GM21619 (cell line): ENCODE results near the gene ATP23.

ENCODE experiments used
- ATAC-seq: cut with Tn5 transposase; IDR thresholded peaks from one replicate; pipeline ENCODE4 v1.9.1; 2021; ENCODE audit not compliant: unreplicated experiment

ATP23 gene

DNA sequence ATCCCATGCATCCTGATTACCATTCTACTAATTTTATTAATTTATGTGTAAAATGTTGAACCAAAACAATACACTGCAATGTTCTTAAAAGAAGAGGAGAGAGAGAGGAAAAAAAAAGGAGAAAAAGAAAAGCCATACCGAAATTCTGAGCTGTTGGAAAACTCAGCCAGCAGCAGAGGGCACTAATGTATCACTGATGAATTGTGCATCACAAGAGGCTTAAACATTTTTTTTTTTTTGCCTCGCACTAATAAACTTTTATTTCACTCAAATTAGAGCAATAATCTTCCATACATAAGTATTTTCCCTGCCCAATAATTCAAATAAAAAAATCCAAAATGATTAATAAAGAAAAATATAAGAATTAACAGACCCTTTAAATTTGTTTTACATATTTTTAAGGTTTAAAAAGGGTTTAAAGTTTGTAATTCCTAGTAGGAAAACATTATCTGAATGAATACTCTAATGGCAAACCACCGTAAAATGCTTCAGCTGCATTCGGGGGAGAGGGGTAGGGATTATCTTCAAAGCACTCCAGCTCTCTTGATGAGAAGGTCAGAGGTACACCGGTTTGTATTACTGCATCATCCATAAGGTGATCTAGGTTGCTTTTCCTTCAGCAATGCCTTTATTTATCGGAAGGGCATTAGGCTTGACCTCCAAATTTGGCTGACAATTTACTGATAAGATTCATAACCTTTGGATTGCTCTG lies 41.9 kb downstream of the ATP23 start:
- ATAC-seq, result no peak

DNA sequence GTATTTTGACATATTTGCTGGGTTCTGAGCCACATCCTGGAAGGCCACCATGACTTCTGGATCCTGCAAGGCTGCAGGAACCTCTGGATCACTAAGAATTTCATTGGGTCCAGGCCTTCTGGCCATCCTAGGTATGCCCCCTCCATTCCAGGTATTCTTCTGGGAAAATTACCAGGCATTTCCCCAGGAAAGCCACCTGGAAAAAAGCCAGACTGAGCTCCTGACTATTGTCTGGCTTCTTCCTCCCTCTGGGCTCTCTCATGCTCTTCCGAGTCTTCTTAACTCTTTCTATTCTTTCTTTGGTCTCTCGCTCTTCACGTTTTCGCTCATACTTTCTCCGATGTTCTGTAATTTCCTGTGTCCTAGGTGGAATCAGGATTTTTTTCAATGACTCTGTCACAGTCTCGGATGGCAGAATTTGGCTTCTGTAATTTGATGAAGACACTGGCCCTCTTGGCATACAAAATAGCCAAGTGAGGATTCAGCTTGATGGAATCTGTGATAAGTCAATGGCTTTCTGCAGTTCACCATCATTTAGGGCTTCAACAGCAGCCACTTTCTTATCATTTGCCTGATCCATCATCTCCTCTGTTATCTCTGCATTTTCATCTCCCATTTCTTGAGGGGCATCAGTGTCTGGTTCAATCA lies 42.6 kb downstream of the ATP23 start:
- ATAC-seq, result no peak

DNA sequence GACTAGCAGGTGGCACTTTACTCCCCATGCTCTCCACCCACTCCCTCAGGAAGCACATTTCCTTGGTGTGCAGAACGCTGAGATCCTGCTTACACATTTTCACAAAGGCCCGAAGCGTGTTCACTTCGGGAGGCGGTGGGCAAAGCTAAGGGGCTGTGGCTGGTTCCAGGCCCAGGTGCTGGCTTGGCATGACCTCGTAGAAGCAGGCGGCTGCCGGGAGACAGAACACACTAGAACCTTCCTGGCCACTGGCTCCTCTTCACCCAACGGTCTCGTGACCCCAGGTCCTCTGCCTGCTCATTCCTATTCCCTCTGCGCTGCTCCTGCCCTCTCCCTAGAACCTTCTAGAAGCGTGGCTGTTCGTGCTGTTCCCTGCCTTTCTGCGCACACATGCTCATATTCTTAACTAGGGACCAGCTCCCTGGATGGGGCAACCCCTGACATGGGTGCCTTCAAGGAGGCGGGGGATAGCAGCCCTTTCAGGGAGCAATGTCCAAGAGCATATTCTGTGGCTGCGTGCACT lies 43.3 kb downstream of the ATP23 start:
- no peak for ATAC-seq

DNA sequence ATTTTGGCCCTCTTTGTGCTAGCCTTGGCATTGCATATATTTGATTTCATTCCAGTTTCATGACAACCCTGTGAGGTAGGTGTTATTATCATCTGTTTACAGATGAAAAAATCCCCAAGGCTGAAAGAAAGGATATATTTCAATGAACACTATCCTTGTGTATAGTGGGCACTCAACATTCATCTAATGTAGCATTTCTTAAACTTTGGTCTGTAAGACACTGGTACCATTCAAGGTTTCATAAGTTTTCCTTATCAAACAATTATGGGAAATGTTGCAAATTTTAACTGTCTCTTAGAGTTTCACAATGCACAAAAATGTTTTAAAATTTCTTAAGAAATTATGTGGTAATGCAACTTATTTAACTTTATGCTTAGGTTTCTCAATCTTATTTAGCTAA lies 44.3 kb downstream of the ATP23 start:
- ATAC-seq, result no peak

DNA sequence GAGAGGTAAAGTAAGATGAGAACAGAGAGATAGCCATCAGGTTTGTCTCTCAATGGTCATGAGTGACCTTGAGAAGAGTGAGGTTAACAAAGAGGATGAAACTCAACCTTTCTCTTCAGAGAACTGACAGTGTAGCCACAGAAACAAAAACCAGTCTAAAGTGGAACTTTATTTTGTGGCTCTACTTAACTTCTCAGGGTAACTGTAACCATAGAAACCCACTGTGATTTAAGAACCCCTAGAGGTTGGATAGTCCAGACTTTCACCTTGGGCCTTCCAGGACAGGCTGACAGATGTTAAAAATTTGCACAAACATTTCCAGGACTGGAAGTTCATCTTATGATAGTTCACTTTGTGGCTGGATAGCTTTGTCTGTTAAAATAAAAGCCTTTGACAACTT lies 48.5 kb downstream of the ATP23 start:
- no peak for ATAC-seq

DNA sequence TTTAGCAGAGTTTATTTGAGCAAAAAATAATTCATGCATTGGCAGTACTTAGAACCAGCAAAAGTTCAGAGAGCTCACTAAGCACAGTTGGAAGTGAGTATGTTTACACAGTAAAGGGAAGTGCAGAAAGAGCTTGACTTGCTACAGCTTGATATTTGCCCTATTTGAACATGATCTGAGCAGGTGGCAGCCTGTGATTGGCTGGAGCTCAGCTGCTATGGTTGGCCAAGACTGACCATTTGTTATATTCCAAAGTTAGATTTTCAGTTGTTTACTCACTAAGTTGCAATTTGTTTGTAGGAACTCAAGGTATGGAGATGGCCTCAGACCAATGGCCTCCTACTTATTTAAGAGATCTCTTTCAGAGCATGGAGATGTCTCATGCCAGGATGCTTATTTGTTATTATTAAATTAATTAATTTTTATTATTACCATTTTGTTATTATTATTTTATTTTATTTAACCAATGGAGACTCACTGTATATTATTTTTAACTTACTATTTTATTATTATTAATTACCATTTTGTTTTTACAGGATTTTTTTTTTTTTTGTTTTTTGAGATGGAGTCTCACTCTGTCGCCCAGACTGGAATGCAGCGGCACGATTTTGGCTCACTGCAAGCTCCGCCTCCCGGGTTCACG lies 49.0 kb downstream of the ATP23 start:
- ATAC-seq, result no peak

DNA sequence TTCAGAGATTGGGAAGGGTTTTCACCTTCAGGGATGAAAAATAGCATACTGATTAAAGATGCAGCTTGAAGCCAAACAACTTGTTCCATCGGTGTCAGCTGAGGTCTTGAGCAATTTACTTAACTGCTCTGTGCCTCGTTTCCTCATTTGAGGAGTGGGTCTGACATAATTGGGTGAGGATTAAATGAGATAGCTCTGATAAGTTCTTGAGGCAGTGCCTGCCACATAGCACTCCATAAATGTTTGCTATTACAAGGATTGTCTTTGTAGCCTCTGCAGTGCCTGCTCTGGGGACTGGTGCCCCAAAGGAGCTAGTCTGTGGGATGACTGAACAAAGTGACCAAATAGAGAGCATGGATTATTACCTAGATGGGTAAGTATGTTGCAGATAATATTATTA lies 50.6 kb downstream of the ATP23 start:
- ATAC-seq, result no peak

DNA sequence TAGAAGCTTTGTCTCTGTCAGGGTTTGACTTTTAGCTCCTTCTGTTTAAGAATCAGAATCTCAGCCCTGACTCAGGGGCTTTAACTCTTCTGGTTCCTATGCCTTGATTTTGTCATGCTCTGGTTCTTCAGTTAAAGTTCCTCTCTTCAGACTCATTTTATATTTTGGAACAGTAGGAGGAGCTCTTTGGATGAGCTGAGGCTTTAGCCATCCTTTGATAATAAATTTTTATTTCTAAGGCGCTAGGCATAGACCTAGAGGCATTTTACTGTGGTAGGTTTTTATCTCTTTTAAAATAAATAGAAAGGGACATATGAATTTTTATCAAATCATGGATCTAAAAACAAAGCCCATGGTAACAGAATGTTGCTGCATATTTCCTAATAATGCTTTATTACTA lies 51.7 kb downstream of the ATP23 start:
- no peak for ATAC-seq

DNA sequence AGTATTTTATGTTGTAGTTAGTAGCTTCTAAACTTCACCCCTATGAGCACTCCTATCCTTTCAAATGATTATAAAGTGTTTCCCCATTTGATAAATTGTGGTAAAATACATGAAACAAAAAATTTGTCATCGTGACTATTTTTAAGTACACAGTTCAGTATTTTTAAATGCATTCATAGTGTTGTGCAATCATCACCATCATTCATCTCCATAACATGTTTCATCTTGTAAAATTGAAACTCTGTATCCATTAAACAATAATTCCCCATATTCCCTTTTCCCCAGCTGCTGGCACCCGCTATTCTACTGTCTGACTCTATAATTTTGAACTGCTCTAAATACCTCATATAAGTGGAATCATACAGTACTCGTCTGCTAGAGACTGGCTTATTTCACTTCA lies 52.5 kb downstream of the ATP23 start:
- no peak for ATAC-seq

DNA sequence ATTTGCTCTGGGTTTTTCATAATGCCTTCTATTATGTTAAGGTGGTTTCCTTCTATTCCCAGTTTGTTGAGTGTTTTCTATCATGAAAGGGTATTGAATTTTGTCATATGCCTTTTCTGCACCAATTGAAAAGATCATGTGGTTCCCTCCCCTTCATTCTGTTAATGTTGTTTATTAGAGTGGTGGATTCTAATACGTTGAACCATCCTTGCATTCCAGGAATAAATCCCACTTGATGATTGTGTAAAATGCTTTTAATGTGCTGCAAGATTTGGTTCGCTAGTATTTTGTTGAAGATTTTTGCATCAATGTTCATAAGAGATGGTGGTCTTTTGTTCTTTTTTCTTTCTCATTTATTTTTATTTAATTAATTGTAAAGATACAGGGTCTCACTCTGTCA lies 55.2 kb downstream of the ATP23 start:
- ATAC-seq, result no peak

DNA sequence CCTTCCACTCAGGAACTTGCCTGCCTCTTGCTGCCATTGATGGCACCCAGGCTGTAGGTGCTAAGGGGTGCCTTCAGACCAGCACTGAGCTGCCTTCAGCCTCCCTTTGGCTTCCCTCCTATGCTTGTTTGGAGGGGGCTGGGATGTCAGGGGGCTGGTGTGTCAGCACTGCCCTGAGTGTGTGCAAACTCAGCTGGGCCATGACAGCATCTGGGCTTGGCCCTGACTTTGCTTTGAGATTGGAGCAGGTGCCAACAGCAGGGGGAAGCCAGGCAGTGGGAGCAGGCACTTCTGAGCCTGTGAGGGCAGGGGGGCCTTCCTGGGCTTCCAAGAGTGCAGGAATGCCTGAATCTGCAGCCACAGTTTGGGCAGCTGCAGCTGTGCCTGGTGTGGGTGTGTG lies 56.9 kb downstream of the ATP23 start:
- no peak for ATAC-seq

DNA sequence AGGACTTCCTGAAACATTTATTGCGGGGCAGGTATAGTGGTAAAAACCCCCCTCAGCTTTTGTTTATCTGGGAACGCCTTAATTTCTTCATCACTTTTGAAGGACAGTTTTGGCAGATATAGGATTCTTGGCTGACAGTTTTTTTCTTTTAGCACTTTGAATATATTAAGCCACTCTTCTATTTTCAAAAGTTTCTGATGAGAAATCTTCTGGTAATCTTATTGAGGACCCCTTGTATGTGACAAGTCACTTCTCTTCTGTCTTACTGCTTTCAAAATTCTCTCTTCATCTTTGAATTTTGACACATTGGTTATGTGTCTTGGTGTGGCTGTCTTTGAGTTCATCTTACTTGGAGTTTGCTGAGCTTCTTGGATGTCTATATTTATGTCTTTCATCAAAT lies 59.1 kb downstream of the ATP23 start:
- ATAC-seq, result no peak

DNA sequence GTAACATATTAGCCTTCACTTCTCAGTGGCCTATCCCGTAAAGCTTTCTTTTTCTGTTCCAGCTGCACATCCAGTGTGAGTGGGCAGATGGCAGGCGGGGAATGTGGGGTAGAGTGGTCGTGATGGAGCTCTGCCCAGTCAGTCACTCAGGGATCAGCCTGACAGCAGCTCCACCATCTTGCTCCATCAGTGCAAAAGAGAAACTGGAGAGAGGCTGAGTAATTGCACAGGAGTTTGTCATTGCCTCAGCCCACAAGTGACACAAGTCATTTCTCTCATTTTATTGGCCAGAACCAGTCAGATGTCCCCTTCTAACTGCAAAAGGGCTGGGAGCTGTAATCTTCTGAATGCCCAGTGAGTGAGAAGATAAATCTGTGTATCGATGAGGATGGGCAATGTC lies 66.5 kb downstream of the ATP23 start:
- ATAC-seq, result no peak

DNA sequence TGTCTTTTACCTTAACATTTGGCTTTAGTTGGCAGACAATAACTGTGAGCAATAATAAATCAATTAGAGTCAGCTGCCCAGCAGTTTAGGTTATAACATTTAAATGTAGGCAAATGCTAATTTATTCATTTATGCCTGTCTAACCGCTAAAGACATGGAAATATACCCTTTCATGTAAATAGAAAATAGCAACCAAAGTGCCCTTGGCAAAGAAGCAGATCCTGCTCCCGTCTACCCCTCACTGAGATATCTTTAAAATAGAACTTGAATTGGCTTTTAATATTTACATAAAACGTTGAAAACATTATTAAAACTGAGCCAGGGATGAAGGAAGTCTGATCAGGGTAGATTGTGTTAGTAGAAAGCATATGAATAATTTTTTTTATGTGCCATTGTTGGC lies 67.3 kb downstream of the ATP23 start:
- no peak for ATAC-seq
